Hepatic stellate cell (primary cell): Measurements from ENCODE around the gene OCIAD1.
A peak's percentile ranks its signal among the peaks of the same experiment; 100 is the strongest.
"Not testable (repeated sequence)": the region's sequence is repeated elsewhere in the genome, so short reads cannot be mapped to it uniquely, and the experiment has no call there.

Source experiments
- DNase-seq: peaks from one replicate; pipeline ENCODE4 v3.0.0; 2011; ENCODE audit warnings: low spot score

OCIAD1 gene

DNA sequence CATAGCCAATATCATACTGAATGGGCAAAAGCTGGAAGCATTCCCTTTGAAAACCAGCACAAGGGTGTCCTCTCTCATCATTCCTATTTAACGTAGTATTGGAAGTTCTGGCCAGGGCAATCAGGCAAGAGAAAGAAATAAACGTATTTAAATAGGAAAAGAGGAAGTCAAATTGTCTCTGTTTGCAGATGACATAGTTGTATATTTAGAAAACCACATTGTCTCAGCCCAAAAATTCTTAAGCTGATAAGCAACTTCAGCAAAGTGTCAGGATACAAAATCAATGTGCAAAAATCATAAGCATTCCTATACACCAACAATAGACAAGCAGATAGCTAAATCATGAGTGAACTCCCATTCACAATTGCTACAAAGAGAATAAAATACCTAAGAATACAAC lies 9.5 kb upstream of the OCIAD1 start:
- DNase-seq = not testable (repeated sequence)

DNA sequence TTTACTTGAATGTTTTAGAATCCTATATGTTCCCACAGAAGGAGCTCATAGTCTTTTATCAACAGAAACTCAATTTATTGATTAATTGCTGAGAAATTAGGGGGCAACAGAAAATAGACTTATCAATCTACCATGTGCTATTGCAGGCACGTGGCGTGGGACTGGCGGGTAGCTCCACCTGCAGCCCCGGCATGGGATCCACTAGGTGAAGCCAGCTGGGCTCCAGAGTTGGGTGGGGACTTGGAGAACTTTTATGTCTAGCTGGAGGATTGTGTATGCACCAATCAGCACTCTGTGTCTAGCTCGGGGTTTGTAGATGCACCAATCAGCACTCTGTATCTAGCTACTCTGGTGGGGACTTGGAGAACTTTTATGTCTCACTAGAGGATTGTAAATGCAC lies 3.3 kb upstream of the OCIAD1 start:
- DNase-seq = no peak

DNA sequence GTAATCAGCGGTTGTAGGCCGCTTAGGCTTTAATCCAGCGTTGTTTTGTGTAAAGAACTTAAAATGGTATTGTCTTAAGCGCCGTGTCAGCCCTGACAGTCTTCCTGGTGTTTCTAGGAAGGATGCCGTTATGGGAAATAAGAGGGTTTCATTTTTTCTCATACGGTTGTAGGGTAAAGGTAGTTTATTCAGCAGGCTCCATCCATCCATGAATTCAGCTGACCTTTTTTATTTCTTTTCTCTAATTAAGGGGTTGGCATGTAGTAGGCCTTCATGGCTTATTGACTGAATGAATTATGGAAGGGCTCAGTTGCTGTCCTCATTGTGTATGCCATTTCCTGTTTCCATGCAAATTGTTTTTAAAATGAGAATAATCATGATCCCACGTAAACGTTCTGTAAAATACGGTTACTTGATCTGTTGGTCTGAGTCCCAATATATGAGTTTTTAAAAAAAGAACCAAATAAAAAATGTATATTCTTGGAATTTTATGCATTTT lies 693 bp downstream of the OCIAD1 start:
- DNase-seq = peak; percentile 2

DNA sequence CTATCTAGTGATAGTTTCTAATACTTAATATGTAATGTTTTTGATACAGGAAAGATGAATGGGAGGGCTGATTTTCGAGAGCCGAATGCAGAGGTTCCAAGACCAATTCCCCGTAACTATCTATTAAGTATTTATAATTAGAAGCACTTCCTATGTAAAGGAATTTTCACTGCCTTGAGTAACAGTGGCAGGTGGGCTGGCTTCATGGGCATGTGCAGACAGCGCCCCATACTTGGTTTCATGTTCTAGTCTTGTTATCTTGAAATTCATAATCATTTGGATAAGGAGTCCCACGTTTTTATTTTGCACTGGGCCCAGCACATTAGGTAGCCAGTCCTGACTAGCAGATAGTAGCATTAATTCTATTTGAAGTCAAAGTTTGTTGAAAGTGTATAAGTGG lies 1.7 kb downstream of the OCIAD1 start:
- DNase-seq = no peak

GRCh38 chr4:48836658-48837057 lies 5.8 kb downstream of the OCIAD1 start:
- no peak for DNase-seq

DNA sequence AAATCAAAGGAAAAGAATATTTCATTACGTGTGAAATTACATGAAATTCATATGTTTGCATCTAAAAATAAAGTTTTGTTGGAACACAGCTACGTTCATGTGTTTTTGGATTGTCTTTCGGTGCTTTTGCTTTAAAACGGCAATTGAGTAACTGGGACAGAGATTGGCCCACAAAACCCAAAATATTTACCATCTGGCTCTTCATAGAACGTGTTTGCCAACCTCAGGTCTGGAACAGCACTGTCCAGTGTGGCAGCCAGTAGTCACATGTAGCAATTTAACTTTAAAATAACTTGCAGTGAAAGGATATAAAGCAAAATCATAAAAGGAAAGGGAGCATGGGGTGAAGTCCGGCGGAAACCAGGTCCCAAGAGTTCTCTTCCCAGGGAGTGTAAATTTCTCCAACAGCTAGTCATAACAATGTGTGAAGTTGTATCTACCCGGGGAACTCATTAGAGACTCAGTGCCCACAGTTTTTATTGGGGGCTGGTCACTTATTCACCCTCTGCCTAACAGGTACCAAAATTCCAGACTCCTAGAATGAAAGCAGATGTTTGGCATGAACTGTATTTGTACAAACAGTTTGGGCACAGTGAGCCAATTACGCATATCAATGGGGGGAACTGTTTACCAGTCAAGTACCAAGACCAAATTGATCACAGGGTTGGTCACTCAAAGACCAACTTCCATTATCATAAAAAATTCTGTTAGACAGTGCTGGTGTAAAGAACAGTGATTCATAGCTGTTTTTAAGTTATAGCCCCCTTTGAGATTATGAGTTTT lies 10.3 kb downstream of the OCIAD1 start:
- no peak for DNase-seq

DNA sequence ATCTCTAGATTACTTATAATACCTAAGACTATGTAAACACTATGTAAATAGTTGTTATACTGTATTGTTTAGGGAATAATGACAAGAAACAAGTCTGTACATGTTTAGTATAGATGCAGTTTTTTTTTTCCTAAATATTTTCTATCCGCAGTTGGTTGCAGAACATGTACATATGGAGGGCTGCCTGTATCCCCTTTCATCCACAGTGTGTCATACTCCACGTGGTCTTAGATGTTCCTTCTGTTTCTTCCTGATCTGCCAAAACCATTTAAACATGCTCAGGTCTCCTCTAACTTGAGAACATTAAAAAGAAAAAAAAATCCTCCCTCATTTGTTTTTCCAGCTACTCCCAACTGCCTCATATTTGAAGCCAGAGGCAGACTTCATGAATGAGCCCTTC lies 14.0 kb downstream of the OCIAD1 start:
- DNase-seq = no peak

- not testable (repeated sequence) for DNase-seq
These were observed 17.9 kb downstream of the OCIAD1 start for GRCh38 chr4:48848799-48849198.

DNA sequence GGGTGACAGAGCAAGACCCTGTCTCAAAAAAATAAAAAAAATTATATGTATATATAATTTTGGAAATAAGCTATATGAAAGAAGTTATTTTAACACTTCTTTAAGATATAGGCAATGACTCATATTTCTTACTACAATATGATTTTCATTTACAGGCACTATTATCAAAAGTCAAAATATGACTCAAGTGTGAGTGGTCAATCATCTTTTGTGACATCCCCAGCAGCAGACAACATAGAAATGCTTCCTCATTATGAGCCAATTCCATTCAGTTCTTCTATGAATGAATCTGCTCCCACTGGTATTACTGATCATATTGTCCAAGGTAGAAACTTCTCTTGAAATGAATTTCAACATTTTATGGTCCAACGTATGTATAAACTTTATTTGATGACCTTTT lies 20.8 kb downstream of the OCIAD1 start:
- DNase-seq = no peak

DNA sequence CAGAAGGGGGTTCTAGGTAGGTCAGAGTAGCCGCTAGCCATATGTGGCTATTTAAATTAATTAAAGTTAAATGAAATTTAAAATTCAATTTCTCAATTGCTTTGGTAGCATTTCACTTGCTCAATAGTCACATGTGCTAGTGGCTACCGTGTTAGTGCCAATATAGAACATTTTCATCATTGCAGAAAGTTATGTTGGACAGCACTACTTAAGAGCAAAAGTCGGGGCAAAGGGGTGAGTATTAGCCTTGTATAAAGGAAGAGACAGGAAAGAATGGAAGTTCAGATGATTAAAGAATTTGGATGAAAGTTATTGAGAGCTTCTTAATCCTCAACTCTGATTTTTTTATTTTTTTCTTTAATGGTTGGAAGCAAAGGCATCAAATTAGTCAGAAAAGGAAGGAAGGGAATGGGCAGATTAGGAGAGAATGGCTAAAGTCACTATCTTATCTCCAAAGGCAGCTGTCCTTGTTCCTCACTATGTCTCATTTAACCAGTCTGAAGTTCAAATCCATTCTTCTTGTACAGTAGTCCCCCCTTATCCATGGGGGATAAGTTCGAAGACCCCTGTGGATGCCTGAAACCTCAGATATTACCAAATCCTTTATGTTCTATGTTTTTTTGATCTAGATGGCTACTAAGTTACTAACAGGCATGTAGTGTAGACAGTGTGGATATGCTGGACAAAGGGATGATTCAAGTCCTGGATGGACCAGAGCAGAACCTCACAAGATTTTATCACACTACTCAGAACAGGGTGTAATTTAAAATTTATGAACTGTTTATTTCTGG lies 22.9 kb downstream of the OCIAD1 start:
- DNase-seq = no peak

GRCh38 chr4:48854395-48854683 lies 23.5 kb downstream of the OCIAD1 start:
- DNase-seq = no peak

GRCh38 chr4:48854982-48855381 lies 24.1 kb downstream of the OCIAD1 start:
- no peak for DNase-seq

GRCh38 chr4:48858130-48858529 lies 27.2 kb downstream of the OCIAD1 start:
- DNase-seq = no peak

DNA sequence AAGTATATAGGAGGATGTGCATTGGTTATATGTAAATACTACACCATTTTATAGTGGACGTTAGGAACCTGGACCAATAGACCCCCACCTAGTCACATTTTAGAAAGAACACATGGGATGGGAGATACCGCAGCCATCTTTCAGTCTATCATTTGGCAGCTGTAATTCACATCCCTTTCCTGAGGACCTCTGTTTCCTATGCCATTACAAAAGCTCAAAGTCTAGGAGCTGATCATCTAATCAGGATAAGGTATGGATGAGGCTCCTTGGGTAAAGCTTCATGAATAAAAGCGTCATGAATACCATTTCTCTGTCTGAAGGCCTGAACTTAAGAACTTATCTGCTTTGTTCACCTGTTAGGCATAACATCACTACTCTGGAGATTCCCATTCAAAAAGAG lies 31.1 kb downstream of the OCIAD1 start:
- no peak for DNase-seq

GRCh38 chr4:48862661-48863060 lies 31.8 kb downstream of the OCIAD1 start:
- DNase-seq = no peak

GRCh38 chr4:48863728-48864127 lies 32.8 kb downstream of the OCIAD1 start:
- no peak for DNase-seq

- DNase-seq = not testable (repeated sequence)
These were observed 33.8 kb downstream of the OCIAD1 start for GRCh38 chr4:48864696-48865095.

DNA sequence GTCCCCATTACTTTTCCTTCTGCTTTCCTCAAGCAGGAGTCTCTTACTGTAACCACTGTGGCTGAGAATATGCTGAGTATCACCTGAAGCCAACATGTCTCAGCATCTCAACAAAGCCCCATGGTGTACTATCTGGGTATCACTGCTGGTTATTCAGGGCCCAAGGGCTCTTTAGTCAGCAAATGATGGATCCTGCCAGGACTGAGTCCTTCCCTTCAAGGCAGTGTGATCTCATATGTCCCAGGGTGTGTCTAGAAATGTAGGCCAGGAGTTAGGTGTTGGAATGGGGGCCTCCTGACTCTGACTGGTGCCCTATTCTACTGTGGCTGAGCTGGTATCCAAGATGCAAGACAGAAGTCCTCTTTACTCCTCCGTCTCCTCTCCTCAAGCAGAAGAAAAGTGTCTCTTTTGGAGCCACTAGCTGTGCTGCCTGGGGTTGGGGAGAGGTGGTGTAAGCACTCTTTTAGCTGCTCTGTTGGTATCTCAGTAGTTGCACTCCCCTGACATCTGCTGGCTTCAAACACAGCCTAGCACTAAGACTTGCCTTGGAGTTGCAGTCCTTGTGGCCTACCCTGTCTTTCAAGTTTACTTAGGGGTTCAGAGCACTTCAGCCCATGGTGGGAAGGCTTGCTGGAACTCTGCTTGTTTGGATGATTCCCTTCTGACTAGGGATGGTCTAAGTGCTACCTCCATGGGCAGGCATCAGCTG lies 47.1 kb downstream of the OCIAD1 start:
- DNase-seq = no peak

DNA sequence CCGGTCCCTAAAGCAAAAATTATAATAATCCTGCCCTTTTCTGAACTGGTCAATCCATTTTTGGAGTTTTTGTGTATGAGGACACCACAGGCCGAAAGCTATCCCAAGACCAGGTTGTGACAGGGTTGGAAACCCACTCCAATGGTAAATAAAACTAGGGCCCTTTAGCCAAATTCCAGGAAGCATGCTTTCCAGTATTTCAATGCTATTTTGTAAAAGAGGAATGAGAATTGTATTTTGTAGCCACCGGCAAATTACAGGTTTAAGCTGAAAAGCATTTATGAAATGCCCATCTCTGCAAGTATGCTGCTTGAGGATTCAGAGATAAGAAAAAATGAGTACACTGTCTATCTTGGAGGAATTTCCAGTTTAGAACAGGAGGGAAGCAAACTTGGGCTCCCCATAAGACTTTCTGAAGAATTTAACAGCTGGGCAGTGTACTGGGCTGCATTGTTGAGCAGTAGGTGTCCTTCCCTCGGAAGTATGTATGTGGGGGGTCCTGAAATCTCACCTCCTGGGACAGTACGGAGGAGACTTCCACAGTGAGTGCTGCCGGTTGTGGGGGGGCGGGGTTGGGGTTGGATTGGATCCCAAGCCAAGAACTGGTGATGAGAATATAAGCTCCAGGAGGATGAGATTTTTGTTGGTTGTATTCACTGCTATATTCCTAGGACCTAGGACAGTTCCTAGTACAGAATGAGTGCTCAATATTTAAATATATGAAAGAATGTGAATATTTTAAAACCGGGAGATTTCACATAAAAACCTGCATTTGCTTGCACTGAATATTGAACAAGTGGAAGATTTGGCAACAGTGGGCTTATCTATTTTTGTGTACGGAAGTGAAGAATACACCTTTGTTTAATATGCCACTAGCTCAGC lies 48.9 kb downstream of the OCIAD1 start:
- DNase-seq = no peak

- not testable (repeated sequence) for DNase-seq
These were observed 50.8 kb downstream of the OCIAD1 start for GRCh38 chr4:48881646-48882045.

GRCh38 chr4:48889750-48890149 lies 58.9 kb downstream of the OCIAD1 start:
- DNase-seq = not testable (repeated sequence)
